CD4-positive, alpha-beta T cell treated with Interleukin-2 at 100 ng/mL for 4 hours (primary cell): ENCODE results near the gene PALD1.

Source experiments
- DNase-seq: peaks from one replicate; pipeline ENCODE4 v3.0.0-alpha.2; 2020; ENCODE audit warnings: low spot score

The PALD1 gene

GRCh38 chr10:70592186-70592735 is 113.7 kb downstream of the PALD1 start:
- no peak for DNase-seq

GRCh38 chr10:70592746-70593512 is 114.4 kb downstream of the PALD1 start:
- DNase-seq: no peak

- no peak for DNase-seq
Observed at GRCh38 chr10:70593513-70593890, 114.9 kb downstream of the PALD1 start.

GRCh38 chr10:70594161-70594560 is 115.6 kb downstream of the PALD1 start:
- DNase-seq: no peak

GRCh38 chr10:70595566-70596016 is 117.0 kb downstream of the PALD1 start:
- no peak for DNase-seq

GRCh38 chr10:70596110-70596798 is 117.7 kb downstream of the PALD1 start:
- no peak for DNase-seq

- DNase-seq: no peak
Observed at GRCh38 chr10:70596860-70597809, 118.6 kb downstream of the PALD1 start.

- DNase-seq: no peak
Observed at GRCh38 chr10:70597856-70598815, 119.6 kb downstream of the PALD1 start.

GRCh38 chr10:70598857-70599295 is 120.3 kb downstream of the PALD1 start:
- DNase-seq: no peak

GRCh38 chr10:70599319-70599718 is 120.8 kb downstream of the PALD1 start:
- DNase-seq: no peak

- no peak for DNase-seq
Observed at GRCh38 chr10:70599791-70600190, 121.2 kb downstream of the PALD1 start.

GRCh38 chr10:70600512-70601395 is 122.2 kb downstream of the PALD1 start:
- DNase-seq: no peak

- DNase-seq: no peak
Observed at GRCh38 chr10:70601746-70602145, 123.2 kb downstream of the PALD1 start.

GRCh38 chr10:70602665-70603448 is 124.3 kb downstream of the PALD1 start, which contains the start of gene PRF1:
Gene PRF1 (minus strand): TSS chr10:70602741. CDS start chr10:70600902, 1,839 bp downstream.
- peak; percentile 80 for DNase-seq

- peak; percentile 81 for DNase-seq
Observed at GRCh38 chr10:70603449-70603801, 124.9 kb downstream of the PALD1 start.

GRCh38 chr10:70604106-70604505 is 125.5 kb downstream of the PALD1 start:
- DNase-seq: no peak

- no peak for DNase-seq
Observed at GRCh38 chr10:70605161-70605560, 126.6 kb downstream of the PALD1 start.

- no peak for DNase-seq
Observed at GRCh38 chr10:70607936-70608335, 129.4 kb downstream of the PALD1 start.

GRCh38 chr10:70613941-70614340 is 135.4 kb downstream of the PALD1 start:
- no peak for DNase-seq
